Measurements from ENCODE around the gene TP63.

- TF ChIP-seq POLR2A (IDR thresholded peaks at IDR 0.05; ENCODE audit: low read depth, low read length) (no peak), POLR2AphosphoS5 (IDR thresholded peaks at IDR 0.05; ENCODE audit: low read depth, low read length) (no peak), PAX5 (IDR thresholded peaks at IDR 0.05; ENCODE audit: insufficient read depth, low read length, severe bottlenecking) (no peak), POU2F2 (IDR thresholded peaks at IDR 0.05; ENCODE audit: low read depth, low read length) (no peak)
Observed at GRCh38 chr3:189727158-189727557, 96.0 kb downstream of the TP63 start.

Data from GM12891 (cell line).